HG03280 (cell line): ENCODE measurements around the gene TMEM132C.

Source experiments
- ATAC-seq: cut with Tn5 transposase; IDR thresholded peaks from one replicate; pipeline ENCODE4 v1.9.1; 2021; ENCODE audit warnings: mild to moderate bottlenecking, moderate library complexity; ENCODE audit not compliant: unreplicated experiment

Gene TMEM132C

GRCh38 chr12:128337431-128338170 lies 70.6 kb downstream of the TMEM132C start:
- ATAC-seq = no peak

GRCh38 chr12:128338386-128339125 lies 71.6 kb downstream of the TMEM132C start:
- ATAC-seq = no peak

- ATAC-seq = no peak
Observed at GRCh38 chr12:128339126-128339520, 72.2 kb downstream of the TMEM132C start.

- no peak for ATAC-seq
Observed at GRCh38 chr12:128339631-128340030, 72.7 kb downstream of the TMEM132C start.

- no peak for ATAC-seq
Observed at GRCh38 chr12:128353301-128353700, 86.3 kb downstream of the TMEM132C start.

GRCh38 chr12:128356547-128356946 lies 89.6 kb downstream of the TMEM132C start:
- no peak for ATAC-seq

GRCh38 chr12:128361400-128361995 lies 94.5 kb downstream of the TMEM132C start:
- ATAC-seq = no peak

- no peak for ATAC-seq
Observed at GRCh38 chr12:128365032-128365431, 98.1 kb downstream of the TMEM132C start.

- ATAC-seq = no peak
Observed at GRCh38 chr12:128365651-128366231, 98.8 kb downstream of the TMEM132C start.

GRCh38 chr12:128367961-128368360 lies 101.0 kb downstream of the TMEM132C start:
- no peak for ATAC-seq

GRCh38 chr12:128381541-128381940 lies 114.6 kb downstream of the TMEM132C start:
- ATAC-seq = no peak

- no peak for ATAC-seq
Observed at GRCh38 chr12:128381946-128382345, 115.0 kb downstream of the TMEM132C start.

GRCh38 chr12:128382946-128383345 lies 116.0 kb downstream of the TMEM132C start:
- ATAC-seq = no peak

GRCh38 chr12:128383357-128383937 lies 116.5 kb downstream of the TMEM132C start:
- ATAC-seq = no peak

- ATAC-seq = no peak
Observed at GRCh38 chr12:128385736-128386135, 118.8 kb downstream of the TMEM132C start.

GRCh38 chr12:128387811-128388422 lies 120.9 kb downstream of the TMEM132C start:
- ATAC-seq = peak; percentile 63

GRCh38 chr12:128388461-128389000 lies 121.6 kb downstream of the TMEM132C start:
- ATAC-seq = no peak

- ATAC-seq = no peak
Observed at GRCh38 chr12:128393346-128393745, 126.4 kb downstream of the TMEM132C start.

- ATAC-seq = no peak
Observed at GRCh38 chr12:128394137-128394536, 127.2 kb downstream of the TMEM132C start.

GRCh38 chr12:128399253-128399652 lies 132.3 kb downstream of the TMEM132C start:
- no peak for ATAC-seq
